Progenitor cell of endocrine pancreas (in vitro differentiated cells): Measurements from ENCODE around the gene LRRFIP1. TPM values are rescaled to one million over a fixed set of nuclear protein-coding genes. Genes with fewer than 3 reads are reported as not detected.

Source experiments
- DNase-seq: peaks from one replicate; pipeline ENCODE4 v3.0.0; 2021; ENCODE audit warnings: low spot score; ENCODE audit not compliant: unreplicated experiment
- H3K27ac Mint-ChIP-seq: 2 replicates; pipeline ENCODE4 v1.8.0; 2021; ENCODE audit warnings: mild to moderate bottlenecking, moderate library complexity, mixed read lengths
- H3K27me3 Mint-ChIP-seq: 2 replicates; pipeline ENCODE4 v1.8.0; 2021; ENCODE audit warnings: mixed read lengths
- H3K36me3 Mint-ChIP-seq: 2 replicates; pipeline ENCODE4 v1.8.0; 2022; ENCODE audit warnings: mixed read lengths; ENCODE audit not compliant: insufficient read depth
- H3K4me1 Mint-ChIP-seq: 2 replicates; pipeline ENCODE4 v1.8.0; 2021; ENCODE audit warnings: low read depth, mixed read lengths
- H3K4me3 Mint-ChIP-seq: 2 replicates; pipeline ENCODE4 v1.8.0; 2021; ENCODE audit warnings: low read depth, mild to moderate bottlenecking, moderate library complexity, mixed read lengths
- H3K9me3 Mint-ChIP-seq: 2 replicates; pipeline ENCODE4 v1.8.0; 2021; ENCODE audit warnings: low read depth, mixed read lengths
- total RNA-seq: library from RNA; stranded (reverse); gene quantifications from 2 replicates; pipeline ENCODE4 v1.2.1, GENCODE V29; 2021
- TF ChIP-seq, protein P1 (sequence below): fragments of 200-600 bp; sonication (generic); IDR thresholded peaks from one replicate; pipeline ENCODE4 v1.5.0; 2021; ENCODE audit warnings: antibody characterized with exemption, mild to moderate bottlenecking; ENCODE audit not compliant: unreplicated experiment

Gene LRRFIP1
- total RNA-seq, 1 donor from 2014 or later = 68.6 TPM

DNA sequence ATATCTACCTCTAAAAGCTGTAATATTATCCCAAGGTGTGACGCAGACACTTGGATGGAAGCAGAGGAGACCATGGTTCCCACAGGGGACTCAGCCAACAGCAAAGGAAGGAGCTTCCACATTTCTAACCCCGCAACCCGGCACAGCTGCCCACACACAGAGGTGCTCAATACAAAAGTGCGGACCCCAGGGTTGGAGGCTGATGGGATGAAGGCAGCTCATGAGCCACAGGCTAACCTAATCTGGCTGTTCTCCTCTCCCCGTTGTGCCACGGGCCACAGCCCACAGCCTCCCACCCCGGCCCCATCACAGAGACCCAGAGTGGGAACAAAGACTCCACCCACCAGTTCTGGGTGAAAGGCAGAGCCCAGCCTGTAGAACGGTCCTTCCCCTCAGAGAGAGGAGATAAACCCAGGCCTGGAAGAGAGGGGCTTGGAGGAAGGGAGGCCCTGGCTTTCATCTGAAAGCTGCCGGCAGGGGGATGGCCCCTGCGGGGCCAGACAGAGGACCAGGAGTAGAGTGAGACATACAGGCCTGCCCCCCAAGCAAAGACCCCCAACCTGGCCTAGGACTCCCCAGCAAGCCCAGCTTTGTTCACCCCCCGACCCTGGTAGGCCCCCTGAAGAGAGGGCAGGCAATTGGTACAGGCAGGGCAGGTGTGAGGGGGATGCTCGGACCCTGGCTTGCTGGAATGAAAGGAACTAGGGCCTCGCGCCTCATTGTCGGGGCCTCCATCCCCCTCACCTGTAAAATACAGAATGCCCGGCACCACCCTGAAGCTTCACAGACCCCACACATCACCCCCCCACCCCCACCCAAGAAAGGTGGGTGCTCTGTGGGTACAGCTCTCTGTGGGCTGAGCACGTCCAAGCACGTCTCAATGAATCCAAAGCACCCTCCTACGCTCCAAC is 43.7 kb upstream of the LRRFIP1 start:
- no peak overlapping the region for H3K4me3 Mint-ChIP-seq
- TF ChIP-seq, protein P1, sequence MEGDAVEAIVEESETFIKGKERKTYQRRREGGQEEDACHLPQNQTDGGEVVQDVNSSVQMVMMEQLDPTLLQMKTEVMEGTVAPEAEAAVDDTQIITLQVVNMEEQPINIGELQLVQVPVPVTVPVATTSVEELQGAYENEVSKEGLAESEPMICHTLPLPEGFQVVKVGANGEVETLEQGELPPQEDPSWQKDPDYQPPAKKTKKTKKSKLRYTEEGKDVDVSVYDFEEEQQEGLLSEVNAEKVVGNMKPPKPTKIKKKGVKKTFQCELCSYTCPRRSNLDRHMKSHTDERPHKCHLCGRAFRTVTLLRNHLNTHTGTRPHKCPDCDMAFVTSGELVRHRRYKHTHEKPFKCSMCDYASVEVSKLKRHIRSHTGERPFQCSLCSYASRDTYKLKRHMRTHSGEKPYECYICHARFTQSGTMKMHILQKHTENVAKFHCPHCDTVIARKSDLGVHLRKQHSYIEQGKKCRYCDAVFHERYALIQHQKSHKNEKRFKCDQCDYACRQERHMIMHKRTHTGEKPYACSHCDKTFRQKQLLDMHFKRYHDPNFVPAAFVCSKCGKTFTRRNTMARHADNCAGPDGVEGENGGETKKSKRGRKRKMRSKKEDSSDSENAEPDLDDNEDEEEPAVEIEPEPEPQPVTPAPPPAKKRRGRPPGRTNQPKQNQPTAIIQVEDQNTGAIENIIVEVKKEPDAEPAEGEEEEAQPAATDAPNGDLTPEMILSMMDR = no peak
- H3K36me3 Mint-ChIP-seq = peaks cover 12% of the 10 kb centered on the region
- H3K4me1 Mint-ChIP-seq = peaks cover 3% of the 10 kb centered on the region
- DNase-seq = no peak
- no peaks in the 10 kb centered on the region for H3K27me3 Mint-ChIP-seq
- no peaks in the 10 kb centered on the region for H3K9me3 Mint-ChIP-seq
- no peak overlapping the region for H3K27ac Mint-ChIP-seq

DNA sequence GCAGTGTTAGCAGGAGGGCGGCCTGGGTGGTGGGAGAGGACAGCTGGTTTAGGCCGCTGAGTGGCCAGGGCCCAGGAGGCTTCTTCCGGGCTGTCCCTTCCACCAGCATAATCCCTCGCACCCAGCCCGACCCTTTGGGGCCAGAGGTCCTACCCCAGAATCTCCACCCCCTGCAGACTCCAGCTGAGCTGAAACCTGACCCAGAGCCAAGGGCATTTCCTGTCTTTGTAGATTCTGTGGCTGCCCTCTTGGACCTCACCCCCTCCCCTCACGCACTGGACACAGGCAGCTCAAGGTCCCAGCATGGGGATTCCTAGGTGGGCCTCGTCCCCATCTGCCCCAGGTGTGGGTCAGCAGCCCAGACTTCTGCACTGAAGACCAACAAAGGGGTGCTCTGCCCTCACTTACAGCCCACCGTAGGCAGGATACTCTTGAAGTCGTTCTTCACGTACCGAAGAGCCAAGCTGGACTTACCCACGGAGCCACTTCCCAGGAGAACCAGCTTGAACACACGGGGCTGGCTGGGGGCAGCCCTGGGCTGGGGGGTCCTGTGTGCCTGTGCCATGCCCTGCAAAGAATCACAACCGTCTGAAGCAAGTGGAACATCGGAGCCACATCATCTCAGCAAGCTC is 41.7 kb upstream of the LRRFIP1 start:
- Mint-ChIP-seq H3K36me3 (peaks cover 12% of the 10 kb centered on the region), H3K27ac (no peak overlapping the region), H3K4me3 (no peak overlapping the region), H3K9me3 (no peaks in the 10 kb centered on the region), H3K27me3 (no peaks in the 10 kb centered on the region), H3K4me1 (peaks cover 17% of the 10 kb centered on the region)
- DNase-seq = no peak
- TF ChIP-seq, protein P1 = no peak

DNA sequence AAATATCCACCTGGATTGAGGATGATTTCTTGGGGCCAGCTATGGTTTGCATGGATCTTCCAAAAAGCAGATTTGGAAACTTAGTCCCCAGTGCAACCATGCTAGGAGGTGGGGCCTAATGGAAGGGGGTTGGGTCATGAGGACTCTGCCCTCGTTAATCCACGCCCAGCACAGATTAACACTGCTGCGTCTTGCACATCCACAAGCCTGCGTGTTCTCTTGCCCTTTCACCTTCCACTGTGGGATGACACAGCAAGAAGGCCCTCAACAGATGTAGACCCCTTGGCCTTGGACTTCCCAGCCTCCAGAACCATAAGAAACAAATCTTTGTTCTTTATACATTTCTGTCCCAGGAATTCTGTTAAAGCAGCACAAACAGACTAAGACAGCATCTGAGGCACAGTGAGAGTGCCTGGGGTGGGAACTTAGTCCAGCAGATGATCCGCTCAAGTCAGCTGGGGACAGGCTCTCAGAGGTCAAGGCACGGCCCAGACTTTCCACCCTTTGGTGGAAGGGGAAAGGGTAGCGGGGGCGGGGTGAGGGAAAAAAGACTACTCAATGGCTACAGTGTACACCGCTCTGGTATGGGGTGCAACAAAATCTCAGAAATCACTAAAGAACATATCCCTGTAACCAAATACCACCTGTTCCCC is 39.2 kb upstream of the LRRFIP1 start:
- Mint-ChIP-seq H3K27ac (no peak overlapping the region), H3K4me1 (peaks cover 26% of the 10 kb centered on the region), H3K36me3 (peaks cover 12% of the 10 kb centered on the region), H3K9me3 (no peaks in the 10 kb centered on the region), H3K4me3 (no peak overlapping the region), H3K27me3 (no peaks in the 10 kb centered on the region)
- TF ChIP-seq, protein P1 = no peak
- no peak for DNase-seq

DNA sequence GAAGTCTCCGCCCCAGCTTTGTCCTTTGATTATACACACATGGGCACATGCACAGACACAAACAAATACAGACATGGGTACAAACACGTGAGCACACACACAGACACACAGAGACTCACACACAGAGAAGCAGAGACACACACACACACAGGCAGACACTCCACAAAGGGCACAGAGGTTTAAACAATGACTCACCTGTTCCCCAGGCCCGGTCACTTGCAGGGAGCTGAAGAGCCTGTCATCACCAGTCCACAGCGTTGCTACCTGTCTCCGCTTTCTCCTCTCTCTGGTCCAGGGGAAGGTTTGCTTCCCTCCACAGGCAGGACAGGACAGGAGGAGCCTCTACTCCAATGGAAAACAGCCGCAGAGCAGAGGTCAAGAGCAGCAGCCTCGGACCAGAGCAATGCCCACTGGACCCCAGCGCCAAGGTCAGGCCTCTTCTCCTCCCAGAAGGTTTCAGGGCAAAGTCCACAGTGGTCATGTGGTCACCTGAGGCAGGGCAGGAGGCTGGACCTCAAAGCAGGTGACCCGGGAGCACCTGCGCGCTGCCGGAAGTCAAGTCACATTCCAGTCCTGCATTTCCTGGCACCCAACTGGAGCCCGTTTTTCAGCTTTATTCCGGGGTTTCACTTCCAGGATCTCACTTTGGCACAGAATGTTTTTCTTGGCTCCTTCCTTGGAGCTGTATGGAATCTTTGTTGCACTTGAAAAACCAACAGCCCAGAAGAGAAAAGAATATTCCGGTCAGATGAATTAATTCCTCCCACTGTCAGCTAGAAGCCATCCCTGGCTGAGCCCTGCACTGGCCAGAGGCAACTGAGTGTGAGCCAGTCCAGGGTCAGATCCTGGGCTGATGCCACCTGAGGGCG is 36.9 kb upstream of the LRRFIP1 start, which contains the start of gene RAB17:
RAB17 (minus strand) TSS at position 463 of the 869 bp plus-strand sequence. CDS start 4,580 bp downstream, outside the sequence.
- Mint-ChIP-seq H3K27ac (peak within 1 kb of the TSS; percentile 95), H3K4me1 (peaks cover 40% of the 10 kb centered on the region), H3K4me3 (peak within 1 kb of the TSS; percentile 81)

More for the DNA sequence above, 36.9 kb upstream of the LRRFIP1 start, which contains the start of gene RAB17:
- no peaks in the 10 kb centered on the region for H3K9me3 Mint-ChIP-seq
- DNase-seq = peak; percentile 50
- peaks cover 13% of the 10 kb centered on the region for H3K27me3 Mint-ChIP-seq
- peaks cover 10% of the 10 kb centered on the region for H3K36me3 Mint-ChIP-seq
- TF ChIP-seq, protein P1 = no peak
